ENCODE results near the gene GRK4.

GRCh38 chr4:2977211-2978088 lies 14.1 kb downstream of the GRK4 start:
- TF ChIP-seq CTCF (IDR thresholded peaks at IDR 0.05) (no peak), EZH2 (IDR thresholded peaks at IDR 0.05) (no peak), EZH2phosphoT487 (IDR thresholded peaks at IDR 0.05) (no peak)
